HG03565 (cell line): ENCODE data around the gene CAT.

Experiments
- ATAC-seq: cut with Tn5 transposase; IDR thresholded peaks from one replicate; pipeline ENCODE4 v1.9.1; 2021; ENCODE audit warnings: mild to moderate bottlenecking, moderate library complexity; ENCODE audit not compliant: unreplicated experiment

Gene CAT

GRCh38 chr11:34521265-34521664 is 82.5 kb downstream of the CAT start:
- no peak for ATAC-seq
